GM18867 (cell line): ENCODE measurements around the gene GRIK3.

Source experiments
- ATAC-seq: cut with Tn5 transposase; IDR thresholded peaks from one replicate; pipeline ENCODE4 v1.9.1; 2021; ENCODE audit warnings: mild to moderate bottlenecking, moderate library complexity; ENCODE audit not compliant: unreplicated experiment

The GRIK3 gene

GRCh38 chr1:37047542-37047941 is 13.2 kb upstream of the GRIK3 start:
- no peak for ATAC-seq

- ATAC-seq = no peak
Observed at GRCh38 chr1:37043101-37043500, 8.8 kb upstream of the GRIK3 start.

DNA sequence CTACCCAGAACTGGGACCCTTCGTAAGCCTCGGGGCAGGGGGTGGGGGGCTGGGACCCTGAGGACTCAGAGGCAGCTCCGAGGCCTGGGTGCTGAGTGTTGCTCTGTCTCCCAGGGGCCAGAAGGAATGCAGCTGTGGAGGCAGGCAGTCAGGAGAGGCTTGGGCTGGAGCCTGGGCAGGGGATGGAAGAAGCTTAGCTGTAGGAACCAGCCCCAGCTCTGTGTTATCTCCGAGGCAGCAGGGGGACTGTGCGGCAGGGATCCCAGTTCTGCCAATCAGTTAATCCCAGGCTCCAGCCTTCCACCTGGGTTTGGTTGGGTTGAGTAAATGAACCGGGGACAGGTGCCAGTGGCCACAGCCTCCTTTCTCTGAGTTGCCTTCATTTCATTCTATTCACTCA is 8.2 kb upstream of the GRIK3 start:
- no peak for ATAC-seq

GRCh38 chr1:37041483-37041882 is 7.2 kb upstream of the GRIK3 start:
- ATAC-seq = no peak

GRCh38 chr1:37040773-37041172 is 6.5 kb upstream of the GRIK3 start:
- ATAC-seq = no peak

- ATAC-seq = no peak
Observed at GRCh38 chr1:37040261-37040660, 5.9 kb upstream of the GRIK3 start.

- no peak for ATAC-seq
Observed at GRCh38 chr1:37038227-37039093, 4.1 kb upstream of the GRIK3 start.

GRCh38 chr1:37037690-37038089 is 3.4 kb upstream of the GRIK3 start:
- no peak for ATAC-seq

DNA sequence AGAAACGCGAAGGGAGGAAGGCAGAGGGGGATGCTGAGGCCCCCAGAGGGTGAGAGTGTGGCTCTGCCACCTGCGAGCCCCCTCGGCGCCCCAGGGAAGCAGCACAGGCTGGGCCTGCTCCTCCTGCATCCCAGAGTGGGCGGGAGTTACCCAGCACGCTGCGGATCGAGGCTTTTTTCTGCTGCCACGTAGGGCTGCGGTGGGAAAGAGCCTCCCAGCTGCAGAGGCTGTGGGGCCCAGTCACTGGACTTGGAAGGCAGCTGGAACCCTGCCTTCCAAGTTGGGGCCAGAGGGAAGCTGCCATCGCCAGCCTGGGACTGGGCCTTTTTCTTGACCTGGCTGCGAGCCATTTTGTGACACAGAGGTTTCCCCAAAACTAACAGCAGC is 2.3 kb upstream of the GRIK3 start:
- ATAC-seq = no peak

DNA sequence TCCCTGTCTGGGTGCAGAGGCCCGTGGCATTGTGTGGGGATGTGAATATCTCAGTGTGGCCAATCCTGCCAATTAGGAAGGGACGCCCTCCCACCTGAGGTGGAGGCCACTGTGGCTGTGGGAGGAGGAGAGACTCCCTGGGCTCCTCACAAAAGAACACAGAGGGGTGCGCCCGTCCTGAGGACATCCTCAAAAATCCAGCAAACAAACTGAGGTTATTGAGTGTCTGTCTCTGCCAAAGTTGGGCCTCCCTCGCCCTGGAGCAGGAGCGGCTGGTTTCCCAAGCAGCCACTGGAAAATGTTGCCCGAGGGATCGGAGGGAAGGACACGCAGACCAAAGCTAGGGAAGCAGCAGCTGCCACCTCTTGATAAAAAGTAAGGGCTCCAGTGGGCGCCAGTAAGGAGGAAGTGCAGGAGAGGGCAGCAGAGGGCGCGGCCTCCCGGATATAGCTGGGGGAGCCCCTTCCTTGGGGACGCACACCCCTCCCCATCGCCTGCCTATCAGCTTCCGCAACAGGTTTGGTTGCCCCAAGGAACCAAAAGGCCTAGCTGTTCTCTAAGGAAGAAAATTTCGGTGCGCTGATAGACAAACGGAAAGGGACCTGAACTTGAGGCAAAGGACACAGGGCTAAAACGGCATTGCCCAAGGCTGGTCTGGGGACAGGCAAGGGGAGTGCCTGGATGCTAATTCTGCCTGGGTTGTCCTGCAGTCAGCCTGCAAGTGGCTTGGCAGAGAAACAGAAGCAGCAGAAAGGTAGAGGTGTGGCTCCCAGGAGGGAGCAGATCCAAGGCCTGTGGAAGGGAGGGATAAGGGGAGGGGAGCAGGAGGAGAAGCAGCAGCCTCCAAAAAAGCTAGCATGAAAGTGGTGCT is 1.7 kb upstream of the GRIK3 start:
- no peak for ATAC-seq

- no peak for ATAC-seq
Observed at GRCh38 chr1:37035014-37035691, 838 bp upstream of the GRIK3 start.

DNA sequence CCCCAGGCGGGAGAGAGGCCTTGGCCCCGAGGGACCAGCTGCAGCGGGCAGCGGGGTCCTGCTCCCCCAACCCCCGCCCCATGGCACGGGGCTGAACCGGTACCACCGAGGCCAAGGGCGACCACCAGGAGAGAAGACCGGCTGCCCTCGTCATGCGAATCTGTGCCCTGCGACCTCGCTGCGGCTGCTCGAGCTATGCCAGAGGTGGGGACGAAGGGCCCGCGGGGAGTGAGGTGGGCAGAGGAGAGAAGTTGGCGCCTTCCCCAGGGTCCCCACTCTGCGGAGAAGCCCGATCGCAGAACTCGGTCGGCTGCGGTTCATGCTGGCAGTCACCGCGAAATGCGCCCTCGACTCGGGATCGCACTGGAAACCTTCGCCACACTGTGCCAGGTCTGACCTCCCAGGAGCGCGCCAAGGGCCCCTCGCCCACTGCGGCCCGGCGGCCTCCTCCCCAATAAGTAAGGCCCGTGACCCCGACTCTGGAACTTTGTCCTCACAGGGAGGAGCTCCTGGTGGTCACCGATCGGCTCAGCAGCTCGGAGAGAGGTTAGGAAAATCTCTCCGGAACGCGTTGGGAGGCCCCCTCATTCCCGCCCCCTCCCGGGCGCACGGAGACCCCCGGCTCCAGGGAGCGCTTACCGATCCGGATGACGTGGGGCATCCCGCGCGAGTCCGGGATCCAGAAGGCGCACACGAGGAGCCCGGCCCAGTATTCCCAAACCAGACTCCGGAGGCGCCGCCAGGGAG is 787 bp downstream of the GRIK3 start:
- no peak for ATAC-seq

DNA sequence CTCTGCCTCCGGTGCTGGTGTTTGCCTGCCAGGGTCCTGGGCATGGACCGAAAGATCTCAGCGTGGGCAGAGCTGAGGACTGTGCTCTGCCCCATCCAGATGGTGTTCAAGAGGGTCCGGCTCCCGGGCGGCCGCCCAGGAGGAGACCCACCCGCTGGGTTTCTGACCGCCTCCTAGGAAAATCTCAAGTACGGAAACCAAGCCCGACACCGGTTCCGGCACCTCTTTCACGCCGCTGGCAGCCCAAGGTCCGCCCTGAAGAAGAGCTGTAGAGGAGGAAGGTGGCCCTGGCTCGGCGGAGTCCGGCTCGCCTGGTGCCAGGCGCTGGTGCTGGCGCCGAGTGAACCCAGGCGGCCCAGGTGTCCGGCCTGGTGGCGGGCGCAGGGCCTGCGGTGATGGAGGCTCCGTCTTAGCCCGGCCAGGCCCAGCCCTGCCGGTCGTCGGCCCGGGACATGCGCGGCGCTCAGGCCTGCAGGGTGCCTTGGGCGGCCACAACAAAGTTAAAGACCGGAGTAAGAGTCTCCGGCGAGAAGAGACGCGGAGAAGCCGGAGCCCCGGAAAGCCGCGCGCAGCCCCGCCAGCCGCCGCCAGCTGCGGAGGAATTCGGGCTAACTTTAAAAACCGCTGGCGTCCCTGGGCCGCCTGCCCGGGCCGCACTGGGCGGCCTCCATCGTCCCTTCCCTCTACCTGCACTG is 1.5 kb downstream of the GRIK3 start:
- no peak for ATAC-seq

GRCh38 chr1:37031871-37032270 is 2.4 kb downstream of the GRIK3 start:
- no peak for ATAC-seq

DNA sequence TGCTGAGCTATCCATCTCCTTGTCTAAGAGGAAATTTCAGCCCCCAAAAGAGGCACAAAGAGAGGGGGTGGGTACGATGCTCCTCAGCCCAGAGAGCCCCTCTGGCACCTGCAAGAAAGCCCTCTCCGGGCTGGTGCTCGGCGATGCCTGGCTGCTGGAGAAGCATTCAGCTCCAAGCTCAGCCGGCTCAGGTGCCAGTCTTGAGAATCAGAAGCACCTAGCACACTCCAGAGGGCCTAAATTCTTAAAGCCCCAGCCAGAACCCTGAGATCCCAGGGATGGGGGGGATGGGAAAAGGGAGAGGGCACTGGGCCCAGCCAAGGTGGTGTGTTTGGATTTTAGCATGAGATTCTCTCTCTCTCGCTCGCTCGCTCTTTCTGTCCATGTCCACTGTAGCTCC is 2.9 kb downstream of the GRIK3 start:
- no peak for ATAC-seq

DNA sequence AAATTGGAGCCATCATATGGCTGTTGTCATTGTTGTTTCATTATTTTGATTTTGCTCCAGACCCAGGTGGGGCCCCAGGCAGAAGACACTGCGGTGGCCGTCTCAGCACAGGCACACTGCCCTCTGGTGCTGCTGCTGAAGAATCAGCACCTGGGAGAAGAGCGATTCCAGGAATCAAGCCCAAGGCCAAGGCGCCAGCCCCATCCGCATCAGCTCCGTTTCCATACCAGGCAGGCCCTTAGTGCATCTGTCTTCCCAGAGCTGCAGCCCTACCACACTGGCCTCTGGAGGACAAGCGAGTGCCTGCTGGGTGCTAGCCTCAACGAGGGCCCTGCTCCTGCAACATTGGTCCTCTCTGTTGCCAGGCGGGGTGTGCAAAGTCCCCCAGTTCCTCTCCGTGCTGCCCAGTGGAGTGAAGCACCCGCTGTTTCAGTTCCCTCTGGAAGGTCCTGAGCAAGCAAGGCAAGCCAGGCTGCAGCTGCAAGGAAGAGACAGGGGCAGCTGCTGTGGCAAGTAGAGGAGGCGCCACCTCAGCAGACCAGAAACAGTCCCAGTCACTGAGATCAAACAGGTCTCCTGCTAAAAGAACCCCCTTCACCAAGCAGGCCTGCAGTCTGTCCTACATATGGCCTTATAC is 5.2 kb downstream of the GRIK3 start:
- ATAC-seq = no peak

GRCh38 chr1:37021502-37021901 is 12.8 kb downstream of the GRIK3 start:
- no peak for ATAC-seq

- ATAC-seq = no peak
Observed at GRCh38 chr1:37020653-37021277, 13.6 kb downstream of the GRIK3 start.

DNA sequence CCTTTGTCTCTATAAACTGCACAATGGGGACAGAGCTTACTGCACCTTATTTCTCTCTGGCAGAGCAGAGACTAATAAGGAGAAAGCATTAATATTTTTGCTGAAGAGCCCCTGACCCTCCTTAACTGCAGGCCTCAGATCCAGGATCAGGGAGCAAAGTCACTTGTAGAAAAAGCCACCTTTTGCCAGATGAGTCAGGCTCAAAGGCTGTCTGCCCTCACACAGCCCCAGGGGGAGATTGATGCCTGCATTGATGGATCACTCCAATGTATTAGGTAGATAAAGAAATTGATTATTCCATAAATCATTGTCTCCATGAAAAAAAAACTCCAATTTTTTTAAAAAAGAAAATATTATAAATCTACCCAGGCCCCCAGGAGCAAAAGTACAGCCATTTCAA is 15.8 kb downstream of the GRIK3 start:
- no peak for ATAC-seq
